IMR-90 (cell line): ENCODE results near the gene ZBTB9. TPM values are rescaled to one million over a fixed set of nuclear protein-coding genes. Genes with fewer than 3 reads are reported as not detected.

Experiments
- ATAC-seq: fragments of 200-7000 bp; cut with Tn5 transposase; 2 replicates; pipeline ENCODE4 v1.9.1; 2020; ENCODE audit warnings: low read depth, mild to moderate bottlenecking, moderate library complexity
- BruUV-seq: library from RNA; stranded (reverse); fragments of 400-500 nt; replicated peaks from 2 replicates; lab custom pipeline; 2021; lab: Mats Ljungman, UMichigan
- CTCF ChIA-PET: fragments of 300-600 bp; formaldehyde crosslinking; extraction: SDS; loops from one replicate; lab custom pipeline; 2021; ENCODE audit warnings: antibody characterized with exemption; lab: Yijun Ruan, JAX
- POLR2A ChIA-PET: fragments of 300-600 bp; sonication (Branson Sonifier 250); formaldehyde crosslinking; loops from one replicate; lab custom pipeline; 2022; ENCODE audit warnings: antibody characterized with exemption; ENCODE audit not compliant: unreplicated experiment; lab: Charles Lee
- DNase-seq: peaks from one replicate; pipeline ENCODE4 v3.0.0; 2013
- H2AFZ ChIP-seq: replicated peaks from 2 replicates; pipeline ENCODE3; 2013; ENCODE audit warnings: low read length, mild to moderate bottlenecking; ENCODE audit not compliant: poor library complexity
- H2AK5ac ChIP-seq: 2 replicates; pipeline ENCODE4 v1.6.1; 2013; ENCODE audit warnings: low read depth, low read length, inconsistent platforms
- H2AK9ac ChIP-seq: replicated peaks from 2 replicates; pipeline ENCODE3; 2013; ENCODE audit warnings: mild to moderate bottlenecking, low read depth, low read length, moderate library complexity; ENCODE audit not compliant: poor library complexity
- H2BK120ac ChIP-seq: 2 replicates; pipeline ENCODE4 v1.6.1; 2013; ENCODE audit warnings: low read depth, low read length, inconsistent platforms
- H2BK15ac ChIP-seq: 3 replicates; pipeline ENCODE4 v1.6.1; 2013; ENCODE audit warnings: low read depth, low read length, inconsistent platforms
- H2BK20ac ChIP-seq: 2 replicates; pipeline ENCODE4 v1.6.1; 2013; ENCODE audit warnings: low read depth, mild to moderate bottlenecking, inconsistent platforms, low read length, moderate library complexity
- H2BK5ac ChIP-seq: 2 replicates; pipeline ENCODE4 v1.6.1; 2013; ENCODE audit warnings: mild to moderate bottlenecking, low read depth, low read length, inconsistent platforms; ENCODE audit not compliant: poor library complexity, severe bottlenecking
- H3K14ac ChIP-seq: replicated peaks from 2 replicates; pipeline ENCODE4 v1.6.1; 2013; ENCODE audit warnings: low read depth, low read length, inconsistent platforms
- H3K18ac ChIP-seq: 2 replicates; pipeline ENCODE4 v1.6.1; 2013; ENCODE audit warnings: low read depth, low read length, control low read depth
- H3K23ac ChIP-seq: 2 replicates; pipeline ENCODE4 v1.6.1; 2013; ENCODE audit warnings: low read depth, low read length, inconsistent platforms
- H3K27ac ChIP-seq: 2 replicates; pipeline ENCODE4 v1.5.1; 2013; ENCODE audit warnings: mild to moderate bottlenecking, control low read depth, low read length; ENCODE audit not compliant: insufficient read depth
- H3K27me3 ChIP-seq: 2 replicates; pipeline ENCODE4 v1.6.1; 2013; ENCODE audit warnings: low read length; ENCODE audit not compliant: control insufficient read depth, insufficient read depth
- H3K36me3 ChIP-seq: 2 replicates; pipeline ENCODE4 v1.6.1; 2013; ENCODE audit warnings: low read length, mixed read lengths; ENCODE audit not compliant: control insufficient read depth, insufficient read depth
- H3K4ac ChIP-seq: 2 replicates; pipeline ENCODE4 v1.6.1; 2013; ENCODE audit warnings: low read depth, low read length, inconsistent platforms
- H3K4me1 ChIP-seq: 2 replicates; pipeline ENCODE4 v1.6.1; 2013; ENCODE audit warnings: low read length, mixed read lengths; ENCODE audit not compliant: control insufficient read depth, insufficient read depth
- H3K4me2 ChIP-seq: 2 replicates; pipeline ENCODE4 v1.6.1; 2013; ENCODE audit warnings: low read depth, mild to moderate bottlenecking, control low read depth, low read length, moderate library complexity
- H3K4me3 ChIP-seq: 2 replicates; pipeline ENCODE4 v1.5.1; 2013; ENCODE audit warnings: low read depth, mild to moderate bottlenecking, control low read depth, low read length, moderate library complexity; ENCODE audit not compliant: insufficient read depth
- H3K56ac ChIP-seq: 2 replicates; pipeline ENCODE4 v1.6.1; 2013; ENCODE audit warnings: low read length, inconsistent platforms; ENCODE audit not compliant: insufficient read depth; ENCODE audit errors: extremely low read depth
- H3K79me1 ChIP-seq, 2 experiments: 2 replicates each; pipeline ENCODE4 v1.6.1; 2013; ENCODE audit warnings: low read length in 2 of 2, inconsistent platforms in 1 of 2, low read depth in 1 of 2
- H3K9ac ChIP-seq: 2 replicates; pipeline ENCODE4 v1.6.1; 2013; ENCODE audit warnings: low read depth, low read length, control low read depth
- H3K9me1 ChIP-seq: 2 replicates; pipeline ENCODE4 v1.6.1; 2013; ENCODE audit warnings: low read length, inconsistent platforms; ENCODE audit not compliant: insufficient read depth
- H3K9me3 ChIP-seq: 2 replicates; pipeline ENCODE4 v1.6.1; 2013; ENCODE audit warnings: low read length; ENCODE audit not compliant: control insufficient read depth, insufficient read depth
- H4K20me1 ChIP-seq: 2 replicates; pipeline ENCODE4 v1.6.1; 2013; ENCODE audit warnings: low read length, inconsistent platforms; ENCODE audit not compliant: insufficient read depth
- H4K5ac ChIP-seq: 2 replicates; pipeline ENCODE4 v1.6.1; 2013; ENCODE audit warnings: mild to moderate bottlenecking, low read depth, low read length, control low read depth
- H4K8ac ChIP-seq, 2 experiments: 2 replicates each; pipeline ENCODE4 v1.6.1; 2013; ENCODE audit warnings: low read depth in 2 of 2, low read length in 2 of 2, control low read depth in 1 of 2, inconsistent platforms in 1 of 2
- H4K91ac ChIP-seq: 2 replicates; pipeline ENCODE4 v1.6.1; 2013; ENCODE audit warnings: low read depth, low read length, inconsistent platforms; ENCODE audit not compliant: insufficient read depth
- BHLHE40 ChIP-seq: fragments of 150-350 bp; IDR thresholded peaks from 2 replicates; pipeline ENCODE4 v1.6.1; 2016; ENCODE audit warnings: mild to moderate bottlenecking, low read depth, low read length
- CEBPB ChIP-seq: IDR thresholded peaks from 2 replicates; pipeline ENCODE4 v1.6.1; 2012; ENCODE audit warnings: low read depth, low read length, improper control_type of control experiment
- FOS ChIP-seq: fragments of 150-350 bp; IDR thresholded peaks from 2 replicates; pipeline ENCODE4 v1.6.1; 2016; ENCODE audit warnings: low read depth, low read length
- MAZ ChIP-seq: IDR thresholded peaks from 2 replicates; pipeline ENCODE4 v1.6.1; 2012; ENCODE audit warnings: low read depth, mild to moderate bottlenecking, low read length, improper control_type of control experiment, moderate library complexity, borderline replicate concordance
- MXI1 ChIP-seq: IDR thresholded peaks from 2 replicates; pipeline ENCODE4 v1.6.1; 2012; ENCODE audit warnings: low read depth, mild to moderate bottlenecking, low read length, moderate library complexity, borderline replicate concordance
- NFE2L2 ChIP-seq: fragments of 150-350 bp; IDR thresholded peaks from 2 replicates; pipeline ENCODE4 v1.6.1; 2016; ENCODE audit warnings: low read depth, mild to moderate bottlenecking, low read length
- POLR2A ChIP-seq: IDR thresholded peaks from 2 replicates; pipeline ENCODE4 v1.6.1; 2012; ENCODE audit warnings: mild to moderate bottlenecking, low read depth, low read length
- RAD21 ChIP-seq: IDR thresholded peaks from 2 replicates; pipeline ENCODE4 v1.6.1; 2012; ENCODE audit warnings: low read length, improper control_type of control experiment
- RCOR1 ChIP-seq: IDR thresholded peaks from 2 replicates; pipeline ENCODE4 v1.6.1; 2012; ENCODE audit warnings: mild to moderate bottlenecking, low read length, improper control_type of control experiment; ENCODE audit not compliant: insufficient replicate concordance
- RFX5 ChIP-seq: IDR thresholded peaks from 2 replicates; pipeline ENCODE4 v1.8.0; 2012; ENCODE audit warnings: low read depth, mild to moderate bottlenecking, low read length, moderate library complexity
- SMC3 ChIP-seq: fragments of 150-350 bp; IDR thresholded peaks from 2 replicates; pipeline ENCODE4 v1.6.1; 2016; ENCODE audit warnings: low read depth, mild to moderate bottlenecking, antibody characterized with exemption, low read length, moderate library complexity
- WGBS, 2 experiments: methylation state at CpG; one replicate each; pipeline versions ENCODE4 v1.1.5 to v1.1.7; 2013; ENCODE audit warnings: missing lambda C conversion rate in 2 of 2; ENCODE audit not compliant: insufficient read length in 1 of 2; ENCODE audit errors: extremely low coverage in 2 of 2; 5-methylcytosine and 5-hydroxymethylcytosine counted together
- dilution Hi-C: fragments of 300-500 bp; cut with HindIII; formaldehyde crosslinking; loops from one replicate; pipeline ENCODE4 v1.14.3; 2018; ENCODE audit warnings: low sequenced_read_pairs; ENCODE audit not compliant: unreplicated experiment
- in situ Hi-C: fragments of 300-500 bp; cut with MboI; formaldehyde crosslinking; loops from 3 replicates; pipeline ENCODE4 v1.14.3; 2019; ENCODE audit warnings: low sequenced_read_pairs, inconsistent platforms, mixed read lengths
- intact Hi-C: fragments of 100-400 bp; cut with micrococcal nuclease; formaldehyde crosslinking; loops from 2 replicates; pipeline ENCODE4 v1.10.0; 2022
- polyA plus RNA-seq, 3 experiments: library from polyadenylated mRNA; depleted of rRNA; stranded (reverse); fragments of >200 nt; gene quantifications; 2 replicates each; pipeline ENCODE4 v1.2.3, GENCODE V29; 2012; ENCODE audit warnings: low replicate concordance in 1 of 3
- total RNA-seq: library from RNA; depleted of rRNA; stranded (reverse); fragments of >200 nt; gene quantifications from 2 replicates; pipeline ENCODE4 v1.2.3, GENCODE V29; 2012
- TF ChIP-seq, protein P1 (sequence below): conservative IDR thresholded peaks from 2 replicates; pipeline ENCODE4 v1.5.1; 2012; ENCODE audit warnings: mild to moderate bottlenecking, low read depth, low read length, improper control_type of control experiment
- TF ChIP-seq, protein P2 (sequence below): fragments of 150-350 bp; IDR thresholded peaks from 2 replicates; pipeline ENCODE4 v1.6.1; 2017; ENCODE audit warnings: mild to moderate bottlenecking, antibody characterized with exemption, low read length, low read depth

Gene ZBTB9
- total and polyA plus RNA-seq, 2 of the 4 experiments (the other 2 are of a cell fraction): 5.4 to 5.9 TPM

DNA sequence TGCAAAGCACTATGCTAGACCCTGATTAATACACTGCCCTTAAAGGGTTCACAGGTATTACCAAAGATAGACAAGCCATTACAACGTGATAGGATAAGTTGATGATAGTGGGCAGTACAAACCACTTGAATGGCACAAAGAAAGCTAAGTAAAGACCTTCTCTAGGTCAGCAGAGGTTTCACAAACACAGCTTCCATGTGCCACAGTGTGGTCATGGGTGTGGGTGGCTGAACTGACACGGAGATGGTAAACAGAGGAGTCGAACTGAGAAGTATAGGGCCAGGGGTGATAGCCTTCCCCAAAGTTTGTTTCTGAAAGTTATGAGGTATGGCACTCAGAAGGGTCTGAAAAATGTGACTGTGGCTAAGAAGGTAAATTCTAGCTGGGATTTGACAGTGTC is 4.3 kb downstream of the ZBTB9 start:
- no peak overlapping the region for H4K91ac ChIP-seq
- dilution Hi-C loops (no loop called here), intact Hi-C loops (loop anchor here (10.0 kb wide), 1 partner anchor 216 kb away; no protein-coding TSS in a partner anchor), in situ Hi-C loops (loop anchor here (10.0 kb wide), 1 partner anchor 246 kb away; no protein-coding TSS in a partner anchor)
- no peaks in the 10 kb centered on the region for H3K9me3 ChIP-seq
- H3K27me3 ChIP-seq: peaks cover 3% of the 10 kb centered on the region
- no peak for DNase-seq
- no peak for ATAC-seq
- H2BK5ac ChIP-seq: no peak overlapping the region
- no peaks in the 10 kb centered on the region for H4K20me1 ChIP-seq
- H3K27ac ChIP-seq: no peak overlapping the region
- H3K4me2 ChIP-seq: no peak overlapping the region
- no peak overlapping the region for H2AK5ac ChIP-seq
- no peak overlapping the region for H4K8ac ChIP-seq
- H2AK9ac ChIP-seq: no peak overlapping the region
- no peak overlapping the region for H3K18ac ChIP-seq
- no peak overlapping the region for H3K4ac ChIP-seq
- H3K79me1 ChIP-seq: peaks cover 18 to 31% of the 10 kb centered on the region in 2 experiments; a peak in 3 of 4 replicates
- WGBS, 2 experiments: 80% methylated on average over 1 of the region's 3 CpGs; no CpG with 5 or more reads in 1 of the 2 experiments
- H2BK120ac ChIP-seq: no peak overlapping the region
- H3K4me1 ChIP-seq: peaks cover 4% of the 10 kb centered on the region; the same call in 1 of the 2 replicates
- no peak overlapping the region for H2AFZ ChIP-seq
- H3K23ac ChIP-seq: no peak overlapping the region
- no peak overlapping the region for H3K4me3 ChIP-seq
- H3K9me1 ChIP-seq: peaks cover 3% of the 10 kb centered on the region; the same call in 1 of the 2 replicates
- no peak overlapping the region for H3K14ac ChIP-seq
- no TSS peak for BruUV-seq
- TF ChIP-seq, protein P1, sequence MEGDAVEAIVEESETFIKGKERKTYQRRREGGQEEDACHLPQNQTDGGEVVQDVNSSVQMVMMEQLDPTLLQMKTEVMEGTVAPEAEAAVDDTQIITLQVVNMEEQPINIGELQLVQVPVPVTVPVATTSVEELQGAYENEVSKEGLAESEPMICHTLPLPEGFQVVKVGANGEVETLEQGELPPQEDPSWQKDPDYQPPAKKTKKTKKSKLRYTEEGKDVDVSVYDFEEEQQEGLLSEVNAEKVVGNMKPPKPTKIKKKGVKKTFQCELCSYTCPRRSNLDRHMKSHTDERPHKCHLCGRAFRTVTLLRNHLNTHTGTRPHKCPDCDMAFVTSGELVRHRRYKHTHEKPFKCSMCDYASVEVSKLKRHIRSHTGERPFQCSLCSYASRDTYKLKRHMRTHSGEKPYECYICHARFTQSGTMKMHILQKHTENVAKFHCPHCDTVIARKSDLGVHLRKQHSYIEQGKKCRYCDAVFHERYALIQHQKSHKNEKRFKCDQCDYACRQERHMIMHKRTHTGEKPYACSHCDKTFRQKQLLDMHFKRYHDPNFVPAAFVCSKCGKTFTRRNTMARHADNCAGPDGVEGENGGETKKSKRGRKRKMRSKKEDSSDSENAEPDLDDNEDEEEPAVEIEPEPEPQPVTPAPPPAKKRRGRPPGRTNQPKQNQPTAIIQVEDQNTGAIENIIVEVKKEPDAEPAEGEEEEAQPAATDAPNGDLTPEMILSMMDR: no peak
- TF ChIP-seq MXI1 (no peak), RFX5 (no peak), FOS (no peak), RCOR1 (no peak), RAD21 (no peak), BHLHE40 (no peak), SMC3 (no peak), MAZ (no peak), NFE2L2 (no peak), POLR2A (no peak), CEBPB (no peak)
- TF ChIP-seq, protein P2, sequence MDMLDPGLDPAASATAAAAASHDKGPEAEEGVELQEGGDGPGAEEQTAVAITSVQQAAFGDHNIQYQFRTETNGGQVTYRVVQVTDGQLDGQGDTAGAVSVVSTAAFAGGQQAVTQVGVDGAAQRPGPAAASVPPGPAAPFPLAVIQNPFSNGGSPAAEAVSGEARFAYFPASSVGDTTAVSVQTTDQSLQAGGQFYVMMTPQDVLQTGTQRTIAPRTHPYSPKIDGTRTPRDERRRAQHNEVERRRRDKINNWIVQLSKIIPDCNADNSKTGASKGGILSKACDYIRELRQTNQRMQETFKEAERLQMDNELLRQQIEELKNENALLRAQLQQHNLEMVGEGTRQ: no peak
- H3K36me3 ChIP-seq: peaks cover 7% of the 10 kb centered on the region; the same call in 1 of the 2 replicates
- H3K9ac ChIP-seq: no peak overlapping the region
- H3K56ac ChIP-seq: no peak overlapping the region
- POLR2A ChIA-PET: no interaction called here
- no peak overlapping the region for H4K5ac ChIP-seq
- no peak overlapping the region for H2BK20ac ChIP-seq
- H2BK15ac ChIP-seq: no peak overlapping the region
- CTCF ChIA-PET: no interaction called here
